ENCODE measurements around the gene MMEL1.
A peak's percentile ranks its signal among the peaks of the same experiment; 100 is the strongest.

DNA sequence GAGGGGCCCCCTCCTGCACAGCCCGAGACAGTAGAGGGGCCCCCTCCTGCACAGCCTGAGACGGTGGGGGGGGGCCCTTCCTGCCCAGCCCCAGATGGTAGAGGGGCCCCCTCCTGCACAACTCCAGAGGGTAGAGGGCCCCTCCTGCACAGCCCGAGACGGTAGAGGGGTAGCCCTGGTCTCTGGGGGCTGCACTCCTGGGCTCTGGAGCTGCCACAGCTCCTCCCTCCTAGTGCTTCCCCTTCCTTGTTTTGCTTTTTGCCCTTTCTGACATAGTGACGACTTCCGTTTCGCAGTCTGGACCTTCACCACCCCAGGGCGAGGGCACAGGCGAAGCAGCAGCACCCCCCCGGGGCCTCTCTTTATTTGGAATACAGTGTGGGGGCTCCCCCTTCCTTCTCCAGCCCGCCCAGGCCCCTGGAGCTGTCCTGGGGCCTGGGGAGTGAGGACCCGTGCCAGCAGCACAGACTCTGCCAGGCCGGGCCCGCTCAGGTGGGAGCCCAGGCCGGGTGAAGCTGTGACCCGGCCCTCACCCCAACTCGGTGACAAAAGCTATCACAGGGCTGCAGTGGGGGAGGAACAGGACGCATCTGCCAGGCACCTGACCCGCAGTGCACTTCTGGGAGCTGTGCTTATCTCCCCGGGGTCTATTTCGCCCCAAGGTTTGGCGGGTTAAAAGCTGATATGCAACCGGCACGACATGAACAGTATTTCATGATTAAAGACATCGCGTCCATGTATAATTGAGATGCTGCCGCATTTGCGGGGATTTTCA is 47.3 kb downstream of the MMEL1 start:
- TF ChIP-seq POLR2A (IDR thresholded peaks at IDR 0.05) (peak; percentile 20 to 39), POLR2AphosphoS5 (IDR thresholded peaks at IDR 0.05) (no peak)

Measured in suprapubic skin (tissue), 4 donors.